Gastroesophageal sphincter (tissue), 4 donors: ENCODE results near the gene AKAP6. TPM values are rescaled to one million over a fixed set of nuclear protein-coding genes. Genes with fewer than 3 reads are reported as not detected.

Experiments used
- ATAC-seq: fragments of 150-250 bp; one replicate; pipeline ENCODE4 v1.9.1; 2016; ENCODE audit warnings: mild to moderate bottlenecking, moderate library complexity
- H3K27ac ChIP-seq, 4 donors: fragments of 200-600 bp; sonication (generic) in 3 of 4; 1 replicate in 3 of 4; 2 replicates in 1 of 4; pipeline ENCODE4 v1.5.1; 2016 to 2019
- H3K27me3 ChIP-seq: fragments of 200-600 bp; sonication (generic); one replicate; pipeline ENCODE4 v1.5.1; 2019
- H3K36me3 ChIP-seq, 2 donors: fragments of 200-600 bp; sonication (generic); one replicate each; pipeline ENCODE4 v1.5.1; 2019; ENCODE audit warnings: control low read depth in 1 of 2
- H3K4me1 ChIP-seq, 3 donors: fragments of 200-600 bp; sonication (generic); 1 replicate in 2 of 3; 2 replicates in 1 of 3; pipeline ENCODE4 v1.5.1; 2016 to 2019; ENCODE audit warnings: control low read depth in 2 of 3
- H3K4me3 ChIP-seq, 2 donors: fragments of 200-600 bp; sonication (generic); one replicate each; pipeline ENCODE4 v1.5.1; 2019; ENCODE audit warnings: mild to moderate bottlenecking in 1 of 2, moderate library complexity in 1 of 2
- H3K9me3 ChIP-seq, 3 donors: fragments of 200-600 bp; sonication (generic); one replicate each; pipeline ENCODE4 v1.5.1; 2017 to 2019; ENCODE audit warnings: control low read depth in 2 of 3
- EP300 ChIP-seq: sonication (generic); formaldehyde crosslinking; IDR thresholded peaks from one replicate; pipeline ENCODE4 v1.6.1; 2017; ENCODE audit warnings: antibody characterized with exemption, mild to moderate bottlenecking
- POLR2A ChIP-seq, 2 donors: fragments of 450-650 bp; IDR thresholded peaks; one replicate each; pipeline ENCODE4 v1.6.1; 2017; ENCODE audit warnings: antibody characterized with exemption in 2 of 2, mild to moderate bottlenecking in 2 of 2, moderate library complexity in 1 of 2
- POLR2AphosphoS5 ChIP-seq: sonication (generic); formaldehyde crosslinking; IDR thresholded peaks from one replicate; pipeline ENCODE4 v1.6.1; 2017; ENCODE audit warnings: antibody characterized with exemption
- WGBS, 2 donors: methylation state at CpG; one replicate each; pipeline ENCODE4 v1.1.5; 2018; ENCODE audit warnings: low coverage in 1 of 2; 5-methylcytosine and 5-hydroxymethylcytosine counted together
- total RNA-seq, 4 donors: library from RNA; depleted of rRNA; stranded (reverse); fragments of >200 nt; gene quantifications; one replicate each; pipeline ENCODE4 v1.1.0, GENCODE V29; 2016
- TF ChIP-seq, protein P1 (sequence below), 4 experiments: fragments of 200-600 bp in 2 of 4; fragments of 450-650 bp in 2 of 4; sonication (generic) in 1 of 4; IDR thresholded peaks; one replicate each; pipeline ENCODE4 v1.5.1; 2017 to 2019; ENCODE audit warnings: antibody characterized with exemption in 4 of 4, mild to moderate bottlenecking in 2 of 4, moderate library complexity in 2 of 4

AKAP6 gene
- total RNA-seq, 4 donors from 2014 or later: 33.1 to 65.4 (median 45.0) TPM

- TF ChIP-seq POLR2AphosphoS5 (no peak), POLR2A (IDR thresholded peaks at IDR 0.05) (no peak), EP300 (no peak)
- TF ChIP-seq, protein P1, sequence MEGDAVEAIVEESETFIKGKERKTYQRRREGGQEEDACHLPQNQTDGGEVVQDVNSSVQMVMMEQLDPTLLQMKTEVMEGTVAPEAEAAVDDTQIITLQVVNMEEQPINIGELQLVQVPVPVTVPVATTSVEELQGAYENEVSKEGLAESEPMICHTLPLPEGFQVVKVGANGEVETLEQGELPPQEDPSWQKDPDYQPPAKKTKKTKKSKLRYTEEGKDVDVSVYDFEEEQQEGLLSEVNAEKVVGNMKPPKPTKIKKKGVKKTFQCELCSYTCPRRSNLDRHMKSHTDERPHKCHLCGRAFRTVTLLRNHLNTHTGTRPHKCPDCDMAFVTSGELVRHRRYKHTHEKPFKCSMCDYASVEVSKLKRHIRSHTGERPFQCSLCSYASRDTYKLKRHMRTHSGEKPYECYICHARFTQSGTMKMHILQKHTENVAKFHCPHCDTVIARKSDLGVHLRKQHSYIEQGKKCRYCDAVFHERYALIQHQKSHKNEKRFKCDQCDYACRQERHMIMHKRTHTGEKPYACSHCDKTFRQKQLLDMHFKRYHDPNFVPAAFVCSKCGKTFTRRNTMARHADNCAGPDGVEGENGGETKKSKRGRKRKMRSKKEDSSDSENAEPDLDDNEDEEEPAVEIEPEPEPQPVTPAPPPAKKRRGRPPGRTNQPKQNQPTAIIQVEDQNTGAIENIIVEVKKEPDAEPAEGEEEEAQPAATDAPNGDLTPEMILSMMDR (IDR thresholded peaks at IDR 0.05): no peak
- ATAC-seq: no peak
Observed at GRCh38 chr14:32620303-32620702, 291.2 kb downstream of the AKAP6 start.

DNA sequence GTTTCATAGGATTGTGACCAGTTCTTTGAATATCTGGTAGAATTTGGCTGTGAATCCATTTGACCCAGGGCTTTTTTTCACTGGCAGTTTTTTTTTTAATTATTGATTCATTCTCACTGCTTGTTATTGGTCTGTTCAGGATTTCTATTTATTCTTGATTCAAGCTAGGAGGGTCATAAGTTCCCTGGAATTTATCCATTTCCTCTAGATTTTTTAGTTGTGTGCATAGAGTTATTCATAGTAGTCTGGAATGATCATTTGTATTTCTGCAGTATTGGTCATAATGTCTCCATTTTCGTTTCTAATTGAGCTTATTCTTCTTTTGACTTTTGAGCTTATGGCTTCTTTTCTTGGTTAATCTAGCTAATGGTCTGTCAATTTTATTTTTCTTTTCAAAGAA is 291.6 kb downstream of the AKAP6 start:
- Histone ChIP-seq H3K4me3 (no peak overlapping the region), H3K4me1 (no peaks in the 10 kb centered on the region), H3K27me3 (no peaks in the 10 kb centered on the region), H3K9me3 (no peaks in the 10 kb centered on the region), H3K36me3 (no peaks in the 10 kb centered on the region), H3K27ac (no peak overlapping the region)
- WGBS, 2 donors: 59 to 88% methylated on average over 1 of the region's 1 CpG
- no peak for ATAC-seq
- TF ChIP-seq EP300: no peak
- no peak for TF ChIP-seq POLR2A (IDR thresholded peaks at IDR 0.05)
- TF ChIP-seq, protein P1 (IDR thresholded peaks at IDR 0.05): no peak
- TF ChIP-seq POLR2AphosphoS5: no peak

More at GRCh38 chr14:32620303-32620702, 291.2 kb downstream of the AKAP6 start:
- Histone ChIP-seq H3K27ac (no peak overlapping the region), H3K4me3 (no peak overlapping the region), H3K4me1 (no peaks in the 10 kb centered on the region), H3K36me3 (no peaks in the 10 kb centered on the region), H3K9me3 (no peaks in the 10 kb centered on the region), H3K27me3 (no peaks in the 10 kb centered on the region)
- WGBS, 2 donors: 78 to 79% methylated on average over 2 of the region's 2 CpGs

GRCh38 chr14:32621585-32621984 is 292.5 kb downstream of the AKAP6 start:
- 95 to 100% methylated on average over 1 of the region's 1 CpG for WGBS, 2 donors
- H3K4me1 ChIP-seq: no peaks in the 10 kb centered on the region
- H3K27me3 ChIP-seq: no peaks in the 10 kb centered on the region
- no peak for ATAC-seq
- no peak overlapping the region for H3K4me3 ChIP-seq
- TF ChIP-seq, protein P1 (IDR thresholded peaks at IDR 0.05): no peak
- TF ChIP-seq POLR2A (IDR thresholded peaks at IDR 0.05) (no peak), EP300 (no peak), POLR2AphosphoS5 (no peak)
- H3K36me3 ChIP-seq: no peaks in the 10 kb centered on the region
- no peaks in the 10 kb centered on the region for H3K9me3 ChIP-seq
- no peak overlapping the region for H3K27ac ChIP-seq

DNA sequence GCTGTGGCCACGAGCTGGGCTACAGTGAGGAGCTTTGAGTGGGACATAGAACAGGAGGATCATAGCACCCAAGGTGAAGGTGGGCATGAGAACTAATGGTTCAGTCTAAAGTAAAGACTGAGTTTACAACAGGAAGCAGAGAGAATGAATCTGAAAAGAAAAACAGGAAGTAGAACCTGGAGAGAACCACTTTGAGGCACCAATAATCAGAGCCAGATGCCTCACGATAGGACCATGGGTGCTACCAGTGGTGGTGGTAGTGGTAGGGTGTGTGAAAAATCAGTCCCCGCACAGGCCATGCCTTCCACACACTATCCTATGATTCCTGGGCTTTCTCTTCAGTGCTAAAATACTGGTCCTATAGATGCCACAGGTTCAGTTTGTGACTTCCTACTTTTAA is 293.6 kb downstream of the AKAP6 start:
- ATAC-seq: no peak
- no peaks in the 10 kb centered on the region for H3K27me3 ChIP-seq
- no peak for TF ChIP-seq POLR2A (IDR thresholded peaks at IDR 0.05)
- TF ChIP-seq EP300: no peak
- TF ChIP-seq, protein P1 (IDR thresholded peaks at IDR 0.05): no peak
- no peak for TF ChIP-seq POLR2AphosphoS5
- H3K9me3 ChIP-seq: no peaks in the 10 kb centered on the region
- no peaks in the 10 kb centered on the region for H3K4me1 ChIP-seq
- no peak overlapping the region for H3K4me3 ChIP-seq
- no peak overlapping the region for H3K27ac ChIP-seq
- no peaks in the 10 kb centered on the region for H3K36me3 ChIP-seq
- WGBS, 2 donors: 75 to 91% methylated on average over 1 to 3 of the region's 3 CpGs

DNA sequence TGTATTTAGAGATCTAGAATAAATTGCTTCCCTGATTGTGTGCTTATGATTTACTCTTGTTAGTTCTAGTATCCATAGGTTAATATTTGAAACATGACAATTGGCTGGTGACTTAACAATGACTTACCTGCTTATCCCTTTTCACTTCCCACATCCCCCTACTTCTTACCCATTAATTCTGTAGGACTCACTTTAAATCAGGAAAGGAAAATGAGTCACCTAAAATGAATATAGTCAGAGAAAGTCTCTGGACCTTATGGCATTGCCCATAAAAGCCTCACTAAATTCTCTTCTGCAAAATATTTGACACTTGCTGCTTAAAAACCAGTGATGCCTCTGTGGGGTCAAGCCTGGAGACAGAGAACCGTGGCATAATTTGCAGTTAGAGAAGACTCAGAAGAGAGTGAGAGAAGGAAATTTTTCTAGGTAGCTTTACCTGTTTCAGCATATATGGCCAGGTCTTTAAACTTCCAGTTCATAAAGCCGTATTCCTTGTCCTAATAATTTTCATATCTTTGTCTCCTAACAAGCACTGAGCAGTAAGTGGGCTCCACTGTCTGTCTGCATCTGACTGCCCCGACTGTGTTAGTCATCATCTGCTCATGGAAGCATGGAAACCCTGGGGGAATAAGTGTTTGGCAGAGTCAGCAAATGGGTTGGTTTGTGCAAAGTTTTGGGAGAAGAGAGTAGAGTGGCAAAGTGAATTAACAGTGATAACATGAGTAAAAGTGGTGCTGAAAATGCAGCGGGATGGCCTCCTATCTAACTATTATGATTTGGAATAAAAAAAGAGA is 294.4 kb downstream of the AKAP6 start:
- Histone ChIP-seq H3K27ac (no peak overlapping the region), H3K36me3 (no peaks in the 10 kb centered on the region), H3K4me1 (no peaks in the 10 kb centered on the region), H3K9me3 (no peaks in the 10 kb centered on the region), H3K27me3 (no peaks in the 10 kb centered on the region), H3K4me3 (no peak overlapping the region)
- TF ChIP-seq EP300 (no peak), POLR2A (IDR thresholded peaks at IDR 0.05) (no peak), POLR2AphosphoS5 (no peak)
- TF ChIP-seq, protein P1 (IDR thresholded peaks at IDR 0.05): no peak
- 84 to 91% methylated on average over 3 to 4 of the region's 4 CpGs for WGBS, 2 donors
- ATAC-seq: no peak
